ENCODE measurements around the gene CEMIP2. TPM values are rescaled to one million over a fixed set of nuclear protein-coding genes. Genes with fewer than 3 reads are reported as not detected.

The CEMIP2 gene
- total and polyA plus RNA-seq, 2 of the 13 experiments (the other 11 are each of a cell fraction or from before 2014, with no cell fraction given): 94.3 to 128 TPM

- TF ChIP-seq HBP1 (CRISPR knock-in tag; IDR thresholded peaks at IDR 0.05; ENCODE audit: low read depth): 0 out of 2 replicates have a peak, but pooled peaks have one; percentile 22
- TF ChIP-seq GRHL1 (CRISPR knock-in tag; conservative IDR thresholded peaks at IDR 0.05): no peak
- TF ChIP-seq HNF1B (CRISPR knock-in tag; IDR thresholded peaks at IDR 0.05): no peak
- no peak for TF ChIP-seq TIGD3 (CRISPR knock-in tag; IDR thresholded peaks at IDR 0.05; ENCODE audit: borderline replicate concordance)
- TF ChIP-seq RARA (CRISPR knock-in tag; IDR thresholded peaks at IDR 0.05): no peak
- no peak for TF ChIP-seq CSRNP2 (CRISPR knock-in tag; conservative IDR thresholded peaks at IDR 0.05; ENCODE audit: low read depth)
- TF ChIP-seq HMGXB3 (CRISPR knock-in tag; IDR thresholded peaks at IDR 0.05; ENCODE audit: borderline replicate concordance): no peak
- TF ChIP-seq GATAD1 (CRISPR knock-in tag; IDR thresholded peaks at IDR 0.05): no peak
- no peak for TF ChIP-seq ZNF501 (CRISPR knock-in tag; IDR thresholded peaks at IDR 0.05)
- TF ChIP-seq ELF3 (CRISPR knock-in tag; IDR thresholded peaks at IDR 0.05): no peak
- no peak for TF ChIP-seq FOXK2 (IDR thresholded peaks at IDR 0.05)
- no peak for TF ChIP-seq TRIM22 (IDR thresholded peaks at IDR 0.05)
- TF ChIP-seq ZNF20 (CRISPR knock-in tag; IDR thresholded peaks at IDR 0.05): no peak
- no peak for TF ChIP-seq ZNF543 (CRISPR knock-in tag; IDR thresholded peaks at IDR 0.05)
- TF ChIP-seq ZNF33A (CRISPR knock-in tag; IDR thresholded peaks at IDR 0.05; ENCODE audit: borderline replicate concordance): no peak
These were observed 6.4 kb downstream of the CEMIP2 start (continued) for GRCh38 chr9:71761938-71762353.
